ENCODE data around the gene ALKBH7.
A peak's percentile ranks its signal among the peaks of the same experiment; 100 is the strongest.

Gene ALKBH7

DNA sequence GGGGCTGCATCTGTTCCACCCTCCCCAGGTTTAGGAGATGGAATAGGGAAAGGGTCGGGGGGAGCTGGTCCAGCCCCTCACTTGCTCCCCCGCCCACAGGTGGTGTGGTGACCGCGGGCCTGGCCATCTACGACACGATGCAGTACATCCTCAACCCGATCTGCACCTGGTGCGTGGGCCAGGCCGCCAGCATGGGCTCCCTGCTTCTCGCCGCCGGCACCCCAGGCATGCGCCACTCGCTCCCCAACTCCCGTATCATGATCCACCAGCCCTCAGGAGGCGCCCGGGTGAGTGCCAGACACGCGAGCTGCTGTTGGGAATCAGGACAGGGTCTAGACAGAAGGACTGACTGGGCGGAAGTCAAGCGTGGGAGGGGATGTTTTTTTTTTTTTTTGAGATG is 8.2 kb upstream of the ALKBH7 start:
- no peak for DNase-seq (ENCODE audit: low spot score)

DNA sequence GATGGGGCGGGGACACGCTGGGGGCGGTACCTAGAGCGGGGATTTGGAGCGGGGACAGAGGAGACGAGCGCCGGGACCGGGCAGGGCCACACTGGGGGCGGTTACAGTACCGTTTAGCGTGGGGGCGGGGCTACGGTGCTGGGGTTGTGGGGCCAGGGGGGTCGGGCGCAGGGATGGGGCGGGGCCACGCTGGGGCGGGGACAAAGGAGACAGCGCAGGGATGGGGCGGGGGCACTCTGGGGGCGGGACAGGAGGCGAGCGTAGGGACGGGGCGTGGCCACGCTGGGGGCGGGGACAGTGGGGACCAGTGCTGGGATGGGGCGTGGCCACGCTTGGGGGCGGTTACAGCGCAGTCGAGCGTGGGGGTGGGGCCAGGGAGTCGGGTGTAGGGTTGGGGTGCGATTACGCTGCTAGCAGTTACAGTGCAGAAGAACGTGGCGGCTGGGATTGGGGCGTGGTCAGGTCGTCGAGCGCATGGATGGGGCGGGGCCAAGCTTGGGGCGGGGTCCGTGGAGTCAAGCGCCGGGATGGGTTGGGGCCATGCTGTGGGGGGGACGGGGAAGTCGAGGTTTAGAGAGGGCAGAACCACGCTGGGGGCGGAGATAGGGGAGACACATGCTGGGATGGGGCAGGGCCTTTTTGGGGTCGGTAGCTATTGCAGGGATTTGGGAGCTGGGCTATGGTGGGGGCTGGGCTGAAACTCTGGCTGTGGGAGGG is 660 bp downstream of the ALKBH7 start:
- DNase-seq (ENCODE audit: low spot score): peak; percentile 99

DNA sequence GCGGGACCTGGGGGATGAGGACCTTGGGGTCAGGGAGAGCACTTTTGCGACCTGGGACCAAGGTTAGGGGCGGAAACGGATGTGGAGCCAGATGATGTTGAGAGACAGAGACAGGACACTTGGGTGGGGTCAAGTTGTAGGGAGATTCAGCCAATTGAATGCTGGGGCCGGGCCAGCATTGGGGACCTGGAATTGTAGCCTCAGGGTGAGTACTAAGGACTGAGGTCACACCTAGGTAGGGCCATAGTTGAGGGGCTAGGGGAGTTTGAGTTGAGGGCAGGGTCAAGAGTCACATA is 1.2 kb downstream of the ALKBH7 start:
- peak; percentile 17 for DNase-seq (ENCODE audit: low spot score)

DNA sequence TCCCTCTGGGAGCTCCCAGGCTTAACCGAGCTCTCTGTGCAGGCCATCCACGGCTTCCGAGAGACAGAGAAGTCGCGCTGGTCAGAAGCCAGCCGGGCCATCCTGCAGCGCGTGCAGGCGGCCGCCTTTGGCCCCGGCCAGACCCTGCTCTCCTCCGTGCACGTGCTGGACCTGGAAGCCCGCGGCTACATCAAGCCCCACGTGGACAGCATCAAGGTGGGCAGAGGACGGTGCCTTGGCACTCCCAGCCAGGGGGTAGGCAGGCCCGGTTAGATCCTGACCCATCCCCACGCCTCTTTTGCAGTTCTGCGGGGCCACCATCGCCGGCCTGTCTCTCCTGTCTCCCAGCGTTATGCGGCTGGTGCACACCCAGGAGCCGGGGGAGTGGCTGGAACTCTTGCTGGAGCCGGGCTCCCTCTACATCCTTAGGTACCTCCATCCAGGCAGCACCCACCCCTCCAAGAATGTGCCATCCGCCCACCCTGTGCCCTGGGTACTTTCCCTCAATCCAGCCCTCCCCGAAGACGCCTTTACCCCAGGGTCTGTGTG is 1.6 kb downstream of the ALKBH7 start:
- no peak for DNase-seq (ENCODE audit: low spot score)

DNA sequence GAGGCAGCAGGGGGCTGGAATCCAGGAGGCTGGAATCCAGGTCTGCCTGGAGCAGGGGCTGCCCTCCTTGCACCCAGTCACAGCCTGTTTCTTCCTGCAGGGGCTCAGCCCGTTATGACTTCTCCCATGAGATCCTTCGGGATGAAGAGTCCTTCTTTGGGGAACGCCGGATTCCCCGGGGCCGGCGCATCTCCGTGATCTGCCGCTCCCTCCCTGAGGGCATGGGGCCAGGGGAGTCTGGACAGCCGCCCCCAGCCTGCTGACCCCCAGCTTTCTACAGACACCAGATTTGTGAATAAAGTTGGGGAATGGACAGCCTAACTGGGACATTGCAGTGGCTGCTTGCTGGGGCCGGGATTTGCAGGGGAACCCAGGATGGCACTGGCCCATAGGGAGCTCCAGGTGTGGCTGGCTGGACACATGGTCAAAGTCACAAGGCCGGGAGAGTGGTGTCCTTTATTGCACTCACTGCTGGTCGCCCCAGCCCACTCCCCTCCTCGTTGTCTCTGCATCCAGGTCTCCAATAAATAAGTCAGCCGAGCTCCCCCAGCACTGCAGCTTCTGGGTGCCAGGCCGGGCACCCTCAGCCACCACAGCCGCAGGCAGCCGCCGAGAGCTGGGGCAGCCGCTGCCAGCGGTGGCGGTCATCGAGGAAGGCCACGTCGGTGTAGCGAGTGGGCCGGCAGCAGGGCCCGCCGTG is 2.3 kb downstream of the ALKBH7 start:
- DNase-seq (ENCODE audit: low spot score): no peak

DNA sequence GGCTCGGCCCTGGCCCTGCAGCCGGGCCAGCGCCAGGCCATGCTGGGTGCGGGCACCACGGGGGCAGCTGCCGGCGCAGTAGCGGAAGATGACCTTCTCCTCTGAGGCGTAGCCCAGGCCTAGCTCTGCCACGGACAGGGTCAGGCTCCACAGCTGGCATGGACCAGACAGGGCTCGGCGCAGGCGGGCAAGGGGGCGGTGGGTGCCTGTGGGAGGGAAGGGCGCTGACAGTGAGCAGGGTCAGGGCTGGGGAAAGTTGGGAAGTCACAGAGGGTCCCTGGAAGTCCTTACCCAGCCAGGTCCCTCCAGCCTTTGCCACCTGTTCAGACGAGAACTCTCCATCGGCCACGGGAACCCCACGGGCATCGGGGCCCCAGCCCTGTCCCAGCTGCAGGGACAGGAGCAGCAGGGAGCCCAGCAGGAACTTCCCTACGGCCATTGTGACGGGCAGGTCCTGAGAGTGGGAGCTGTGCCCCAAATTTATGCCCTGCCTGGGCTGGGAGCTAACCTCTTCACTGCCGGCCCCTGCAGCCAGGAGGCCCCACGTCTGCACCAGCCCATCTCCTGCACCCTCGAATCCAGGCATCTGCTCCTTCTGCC is 2.9 kb downstream of the ALKBH7 start, which contains the start of gene PSPN:
TSS of gene PSPN (minus strand) at position 523 of the 600 bp plus-strand sequence. CDS start at position 439, 84 bp downstream.
- DNase-seq (ENCODE audit: low spot score): no peak

DNA sequence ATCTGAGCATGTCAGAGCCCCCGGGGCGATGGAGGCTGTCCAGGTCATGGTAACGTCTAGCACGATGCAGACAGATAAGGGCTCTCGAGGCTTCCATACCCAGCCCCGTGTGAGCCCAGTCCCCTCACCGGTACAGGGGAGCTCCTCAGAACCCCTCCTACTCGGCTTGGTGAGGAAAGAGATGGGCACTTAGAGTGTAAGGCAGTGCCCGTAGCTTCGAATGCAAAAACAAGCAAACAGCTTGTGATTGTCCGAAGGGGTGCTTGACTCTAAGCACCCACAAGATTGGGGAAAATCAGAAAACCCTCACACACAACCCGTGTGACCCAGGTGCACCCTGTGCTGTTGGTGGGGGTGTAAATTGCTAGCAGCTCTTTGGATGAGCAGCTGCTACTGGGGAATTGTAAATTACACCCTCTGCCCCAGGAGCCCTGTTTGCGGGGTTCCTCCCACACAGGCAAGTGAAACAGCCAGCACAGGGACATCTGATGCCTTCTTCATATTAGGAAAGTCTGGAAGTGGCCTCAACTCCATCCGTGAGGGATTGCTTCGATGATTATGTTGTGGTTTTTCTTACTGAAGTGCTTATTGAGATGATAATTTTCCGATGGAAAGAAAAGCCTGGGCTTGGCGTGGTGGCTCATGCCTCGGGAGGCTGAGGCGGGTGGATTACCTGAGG is 4.1 kb downstream of the ALKBH7 start:
- no peak for DNase-seq (ENCODE audit: low spot score)

DNA sequence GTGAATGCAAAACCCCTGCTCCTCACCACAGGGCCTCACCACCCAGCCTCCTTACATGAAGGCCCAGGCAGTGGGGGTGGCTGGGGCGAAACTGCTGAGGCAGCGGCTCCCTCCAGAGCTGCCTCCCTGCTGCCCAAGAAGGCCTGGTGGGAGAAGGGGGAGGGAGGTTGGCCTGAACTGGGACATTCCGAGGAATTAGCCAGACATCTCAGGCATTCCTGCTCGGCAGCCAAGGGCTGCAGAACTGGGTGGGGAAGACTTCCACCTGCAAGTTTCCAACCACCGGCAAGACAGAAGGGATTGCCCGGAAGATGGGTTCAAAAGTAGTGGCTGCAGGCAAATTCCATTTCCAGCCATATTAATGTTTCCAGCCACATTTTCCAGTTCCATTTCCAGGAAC is 5.4 kb downstream of the ALKBH7 start:
- DNase-seq (ENCODE audit: low spot score): no peak

DNA sequence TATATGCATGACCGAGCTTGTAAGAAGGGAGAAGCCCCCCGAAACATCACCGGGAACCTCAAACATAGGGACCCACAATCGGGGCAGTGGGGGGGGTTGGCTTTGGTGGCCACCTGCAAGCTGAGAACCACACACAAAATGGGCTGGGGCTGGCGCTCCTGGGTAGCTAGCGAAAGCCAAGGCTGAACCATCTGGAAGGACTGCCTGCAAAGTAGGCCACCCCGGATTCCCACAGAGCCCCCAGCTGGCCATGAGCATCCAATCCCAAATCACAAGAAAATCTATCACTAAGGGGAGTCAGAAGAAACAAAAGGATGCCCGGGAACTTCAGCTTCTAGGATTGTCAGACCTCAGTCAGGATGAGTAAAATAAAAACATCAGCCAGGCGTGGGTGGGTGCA is 5.9 kb downstream of the ALKBH7 start:
- DNase-seq (ENCODE audit: low spot score): no peak

DNA sequence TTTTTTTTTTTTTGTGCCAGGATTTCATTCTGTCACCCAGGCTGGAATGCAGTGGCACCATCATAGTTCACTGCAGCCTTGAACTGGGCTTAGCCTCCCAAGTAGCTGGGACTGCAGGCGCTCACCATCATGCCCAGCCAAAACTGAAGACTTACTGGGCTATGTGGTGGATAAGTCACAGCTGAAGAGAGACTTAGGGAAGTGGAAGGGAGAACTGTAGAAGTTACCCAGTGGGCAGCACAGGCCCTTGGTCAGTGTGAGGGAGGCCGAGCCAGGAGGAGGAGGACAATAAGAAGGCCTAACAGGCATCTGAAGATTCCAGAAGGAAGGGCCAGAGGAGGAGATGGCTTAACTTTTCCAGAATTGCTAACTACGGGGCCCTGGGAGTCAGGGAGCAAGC is 7.2 kb downstream of the ALKBH7 start:
- no peak for DNase-seq (ENCODE audit: low spot score)

DNA sequence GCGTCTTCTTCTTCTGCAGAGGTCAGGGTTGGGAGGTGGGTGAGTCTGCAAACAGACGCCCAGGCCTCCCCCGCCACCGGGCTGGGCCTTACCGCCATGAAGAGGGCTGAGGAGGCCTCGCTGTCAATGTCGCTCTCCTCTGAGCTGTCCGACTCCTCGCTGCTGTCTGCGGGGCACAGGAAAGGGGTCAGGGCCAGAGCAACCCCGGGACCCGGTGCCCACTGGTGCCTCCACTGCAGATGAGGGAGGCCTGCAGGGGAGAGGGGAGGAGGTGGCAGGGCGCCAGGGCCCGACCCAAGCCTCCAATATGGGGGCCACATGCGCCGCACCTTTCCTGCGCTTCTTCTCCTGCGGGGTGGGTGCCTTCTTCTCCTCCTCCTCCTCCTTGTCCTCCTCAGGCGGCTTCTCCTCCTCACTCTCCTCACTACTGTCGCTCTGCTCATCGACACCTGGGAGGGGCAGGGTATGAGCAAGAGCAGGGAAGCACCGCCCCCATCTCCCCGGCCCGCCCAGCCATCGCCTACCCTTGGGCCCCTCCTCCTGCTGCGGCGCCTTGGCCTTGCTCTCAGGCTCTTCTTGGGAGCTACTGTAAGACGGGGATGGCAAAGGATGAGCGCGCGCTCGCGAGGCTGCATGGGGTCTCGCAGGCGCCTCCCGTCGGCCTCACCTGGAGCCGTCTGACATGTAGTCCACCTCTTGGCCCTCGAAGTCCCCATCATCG is 8.6 kb downstream of the ALKBH7 start:
- DNase-seq (ENCODE audit: low spot score): no peak

DNA sequence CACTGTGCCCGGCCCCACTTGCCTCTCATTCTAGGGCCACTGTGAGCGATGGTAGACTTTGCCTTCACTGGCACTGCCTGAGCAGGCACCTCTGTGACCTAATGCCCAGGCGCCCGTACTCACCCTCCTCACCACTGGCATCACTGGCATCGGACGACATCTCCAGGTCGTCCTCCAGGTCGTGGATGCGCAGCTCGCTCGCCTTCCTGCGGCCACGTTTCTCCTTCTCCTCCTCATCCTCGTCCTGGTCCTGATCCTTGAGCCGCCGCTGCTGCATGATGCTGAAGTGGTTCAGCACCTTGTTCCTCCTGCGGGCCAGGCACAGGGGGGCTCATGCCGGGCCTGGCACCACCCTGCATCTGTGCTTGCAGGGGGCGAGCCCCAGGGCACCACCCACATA is 10.6 kb downstream of the ALKBH7 start:
- no peak for DNase-seq (ENCODE audit: low spot score)

DNA sequence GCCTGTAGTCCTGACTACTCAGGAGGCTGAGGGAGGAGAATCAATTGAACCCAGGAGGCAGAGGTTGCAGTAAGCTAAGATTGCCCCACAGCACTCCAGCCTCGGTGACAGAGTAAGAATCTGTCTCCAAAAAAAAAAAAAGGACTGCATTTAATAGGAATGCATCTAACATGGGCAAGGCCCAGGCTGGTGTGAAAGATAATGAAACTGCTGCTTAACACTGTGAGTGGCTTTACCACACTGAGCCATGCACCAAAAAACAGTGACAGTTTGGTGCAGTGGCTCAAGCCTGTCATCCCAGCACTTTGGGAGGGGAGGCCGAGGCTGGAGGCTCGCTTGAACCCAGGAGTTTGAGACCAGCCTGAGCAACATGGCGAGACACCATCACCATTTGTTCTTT is 11.8 kb downstream of the ALKBH7 start:
- peak; percentile 29 for DNase-seq (ENCODE audit: low spot score)

DNA sequence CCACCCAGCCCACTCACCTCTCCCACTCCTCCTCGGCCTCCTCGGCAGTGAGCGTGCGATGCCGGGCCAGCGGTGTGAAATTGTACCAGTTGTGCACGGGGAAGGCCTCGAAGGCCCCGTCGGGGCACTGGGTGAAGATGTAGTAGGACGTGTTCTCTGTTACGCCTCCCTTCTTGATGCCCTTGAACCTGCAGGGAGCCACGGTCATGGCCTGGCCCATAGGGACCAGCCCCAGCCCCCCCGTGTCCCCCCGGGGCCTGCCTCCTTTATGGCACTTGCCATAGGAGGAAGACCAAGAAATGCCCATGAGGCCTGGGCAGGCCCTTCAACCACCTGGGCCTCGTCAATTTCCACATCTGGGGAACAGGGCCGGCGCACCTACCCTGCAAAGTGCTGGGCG is 14.8 kb downstream of the ALKBH7 start:
- no peak for DNase-seq (ENCODE audit: low spot score)

DNA sequence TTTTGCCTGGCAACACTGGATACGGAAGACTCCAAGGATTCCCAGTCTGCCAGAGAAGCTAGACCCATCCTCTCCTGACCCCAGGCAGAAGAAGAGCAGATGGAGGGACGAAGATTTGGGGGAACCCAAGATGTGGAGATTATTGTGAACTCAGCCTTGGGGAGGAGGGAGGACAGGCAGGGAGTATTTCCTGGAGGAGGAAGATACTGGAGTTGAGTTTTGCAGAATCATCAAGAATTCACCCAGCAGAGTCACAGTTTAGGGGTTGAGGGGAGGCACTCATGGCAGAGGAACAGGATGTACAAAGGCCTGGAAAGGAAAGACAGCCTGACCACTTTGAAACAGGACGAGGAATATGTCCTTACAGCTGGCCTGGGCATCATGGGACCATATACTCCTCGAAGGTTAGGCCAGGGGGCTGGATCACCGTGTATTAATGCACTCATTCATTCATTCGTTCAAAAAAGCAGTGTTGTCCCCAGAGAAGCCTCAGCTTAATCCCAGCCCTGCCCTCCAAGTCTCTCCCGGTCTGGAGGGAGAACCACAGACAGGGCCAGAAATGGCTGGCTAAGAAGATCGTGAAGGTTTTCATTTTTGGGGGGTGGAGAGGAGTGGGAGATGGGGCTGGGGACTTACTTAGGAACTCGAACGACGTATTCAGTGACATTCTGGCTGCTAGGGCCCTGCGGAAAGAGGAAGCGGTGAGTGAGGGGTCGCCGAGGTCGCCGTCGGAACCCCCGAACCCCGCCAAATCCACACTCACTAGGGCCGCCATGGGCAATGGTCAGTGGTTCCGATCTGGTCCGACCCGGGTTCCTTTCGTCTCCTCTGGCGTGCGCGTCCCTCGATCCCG is 19.9 kb downstream of the ALKBH7 start:
- peak; percentile 10 for DNase-seq (ENCODE audit: low spot score)

DNA sequence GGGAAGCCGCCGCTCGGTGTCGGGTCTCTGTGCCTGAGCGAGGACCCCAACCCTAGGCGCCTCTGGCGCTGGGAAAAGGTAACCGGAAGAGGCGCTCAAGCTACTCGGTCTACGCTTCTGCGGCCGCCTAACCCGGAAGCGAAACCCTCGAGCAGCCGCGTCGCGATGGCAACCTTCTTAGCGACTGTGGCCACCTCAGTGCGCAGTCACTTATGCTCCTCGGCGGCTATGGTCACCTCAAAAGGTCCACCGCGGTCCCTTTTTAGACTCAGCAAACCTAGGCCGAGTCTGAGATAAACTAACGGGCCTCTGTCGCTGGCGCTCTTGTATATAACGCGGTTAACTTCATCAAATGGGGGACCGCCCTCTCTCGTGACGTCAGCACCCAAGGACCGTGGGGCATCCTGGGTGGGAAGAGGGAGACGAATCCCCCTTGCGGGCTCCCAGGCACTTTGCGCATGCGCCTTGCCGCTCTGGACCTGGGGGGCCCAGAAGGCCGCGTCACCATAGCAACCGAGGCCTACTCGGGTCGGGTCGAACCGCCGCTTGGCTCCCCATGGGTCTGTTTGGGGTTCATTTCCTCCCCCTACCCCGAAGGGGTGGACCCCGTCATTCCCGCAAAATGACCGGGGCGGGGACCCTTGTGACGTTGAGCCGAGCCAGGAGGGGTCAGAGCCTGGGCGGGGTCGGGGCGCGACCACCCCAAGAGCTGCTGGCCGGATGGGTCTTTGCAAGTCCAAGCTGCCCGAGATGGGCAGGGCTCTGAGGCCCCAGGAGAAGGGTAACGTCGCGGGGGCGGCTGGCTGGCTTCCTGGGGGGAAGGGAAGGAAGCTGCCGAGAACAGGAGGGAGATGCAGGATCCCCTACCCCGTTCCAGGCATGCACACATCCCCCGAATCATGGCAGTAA is 20.7 kb downstream of the ALKBH7 start, which contains the start of gene GTF2F1:
TSS of gene GTF2F1 (minus strand) at position 91 of the 909 bp plus-strand sequence. CDS start 169 bp downstream, outside the sequence.
- peak; percentile 88 for DNase-seq (ENCODE audit: low spot score)

DNA sequence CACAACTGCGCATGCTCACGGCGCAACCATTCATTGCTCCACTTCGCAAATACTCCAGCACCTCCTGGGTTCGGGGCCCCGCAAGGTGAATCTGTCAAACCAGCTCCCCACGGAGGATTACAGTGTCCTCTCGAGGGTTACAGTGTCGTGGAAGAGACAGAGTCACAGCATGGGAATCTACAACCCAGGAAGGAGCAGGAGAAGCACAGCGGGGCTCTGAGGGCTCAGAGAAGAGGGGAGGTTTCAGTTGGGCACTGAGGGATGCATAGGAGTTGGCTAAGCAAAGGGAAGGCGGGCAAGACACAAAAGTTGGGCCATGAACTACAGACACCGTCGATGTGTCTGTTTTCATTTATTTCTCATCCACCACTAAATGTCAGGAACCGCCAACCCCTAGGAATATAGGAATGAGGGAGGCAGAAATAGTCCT is 21.4 kb downstream of the ALKBH7 start:
- DNase-seq (ENCODE audit: low spot score): peak; percentile 54

DNA sequence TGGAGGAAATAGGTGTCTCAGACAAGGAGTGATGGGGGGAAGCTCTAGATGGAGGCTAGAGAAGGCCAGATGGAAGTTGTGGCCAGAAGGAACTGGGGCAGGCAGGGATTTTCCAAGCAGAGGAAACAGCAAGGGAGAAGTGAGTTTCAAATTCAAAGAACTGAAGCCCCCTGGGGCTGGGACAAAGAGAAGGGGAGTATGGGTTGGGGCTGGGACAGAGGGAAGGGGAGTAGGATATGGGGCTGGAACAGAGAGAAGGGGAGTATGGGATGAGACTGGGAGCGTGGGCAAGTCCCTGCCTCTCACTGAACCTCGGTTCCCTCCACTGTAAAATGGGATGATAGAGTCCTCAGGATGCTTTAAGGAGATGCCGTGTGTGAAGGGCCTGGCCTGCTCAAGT is 22.2 kb downstream of the ALKBH7 start:
- DNase-seq (ENCODE audit: low spot score): no peak

DNA sequence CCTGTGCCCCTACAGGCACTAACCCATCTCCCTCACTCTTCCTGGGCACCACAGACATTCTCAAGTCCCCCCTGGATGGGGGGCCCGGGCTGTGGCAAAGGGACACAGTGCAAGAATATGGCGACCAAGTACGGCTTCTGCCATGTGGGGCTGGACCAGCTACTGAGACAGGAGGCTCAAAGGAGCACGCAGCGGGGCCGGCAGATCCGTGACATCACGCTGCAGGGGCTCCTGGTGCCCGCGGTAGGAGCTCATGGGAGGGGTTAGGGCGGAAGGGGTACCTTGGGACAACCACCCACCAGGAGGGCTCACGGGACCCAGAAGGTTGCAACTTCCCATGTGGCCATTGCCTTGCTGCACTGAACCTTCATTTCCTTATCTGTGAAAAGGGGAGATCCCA is 23.7 kb downstream of the ALKBH7 start:
- DNase-seq (ENCODE audit: low spot score): no peak

Measured in hematopoietic multipotent progenitor cell treated with erythropoietin and hydrocortisone succinate and interleukin-3 and kit ligand, for 15 days (in vitro differentiated cells).